ENCODE measurements around the gene FAN1. TPM values are rescaled to one million over a fixed set of nuclear protein-coding genes. Genes with fewer than 3 reads are reported as not detected.

FAN1 gene
- total and polyA plus RNA-seq, 2 of the 13 experiments (the other 11 are each of a cell fraction or from before 2014, with no cell fraction given): 10.8 to 20.1 TPM

DNA sequence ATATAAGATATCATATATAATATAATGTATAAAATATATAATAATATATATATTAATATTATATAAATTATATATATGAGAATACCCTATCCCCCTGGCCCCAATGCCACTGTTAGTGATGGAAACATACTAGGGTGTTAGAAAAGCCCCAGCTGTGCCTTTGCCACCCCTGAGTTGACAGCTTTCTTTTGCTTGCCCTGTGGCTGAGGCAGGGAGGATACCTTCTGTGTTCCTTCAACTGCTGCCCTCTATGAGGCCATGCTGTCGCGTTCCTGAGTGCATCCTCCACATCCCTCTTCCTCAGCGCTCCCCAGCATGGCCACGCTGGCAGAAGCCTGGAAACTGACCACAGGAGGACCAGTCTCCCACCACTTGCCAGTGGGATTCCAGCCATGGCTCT lies 26.3 kb downstream of the FAN1 start:
- Histone ChIP-seq H3K79me2 (ENCODE audit: insufficient read depth, low read length) (no peaks in the 10 kb centered on the region), H3K4me3 (replicated peaks in 1 of 3; ENCODE audit: insufficient read depth in 1 of 3, low read depth in 2 of 3, low read length in 3 of 3) (no peak overlapping the region), H3K4me2 (ENCODE audit: low read depth, low read length) (no peak overlapping the region), H3K27me3 (ENCODE audit: control insufficient read depth in 1 of 2, insufficient read depth in 2 of 2, low read length in 2 of 2) (no peaks in the 10 kb centered on the region), H3K36me3 (replicated peaks in 1 of 2; ENCODE audit: control insufficient read depth in 1 of 2, insufficient read depth in 2 of 2, low read length in 2 of 2) (peaks cover 15 to 45% of the 10 kb centered on the region in 2 experiments), H3K9me3 (ENCODE audit: low read length) (no peaks in the 10 kb centered on the region), H3K4me1 (ENCODE audit: insufficient read depth, low read length) (no peaks in the 10 kb centered on the region), H4K20me1 (ENCODE audit: insufficient read depth, low read length) (no peaks in the 10 kb centered on the region), H3K9ac (ENCODE audit: insufficient read depth, low read depth, low read length) (no peak overlapping the region), H3K27ac (ENCODE audit: extremely low read length, insufficient read depth, low read length) (no peak overlapping the region), H2AFZ (ENCODE audit: low read length) (no peak overlapping the region)
- ChIA-PET POLR2A (no interaction called here), CTCF (ENCODE audit: low intra/inter-chr PET ratio, low total read pairs) (no interaction called here)
- FAIRE-seq (no peak), ATAC-seq (no peak), DNase-seq (ENCODE audit: low spot score) (no peak)
- TF ChIP-seq ATF1 (CRISPR knock-in tag; IDR thresholded peaks at IDR 0.05) (no peak), SSRP1 (CRISPR knock-in tag; IDR thresholded peaks at IDR 0.05) (no peak), SP4 (CRISPR knock-in tag; IDR thresholded peaks at IDR 0.05) (no peak), SP140L (CRISPR knock-in tag; IDR thresholded peaks at IDR 0.05; ENCODE audit: borderline replicate concordance) (no peak), NFE2 (CRISPR knock-in tag; IDR thresholded peaks at IDR 0.05) (no peak)
- in situ Hi-C loops (cut with HindIII; ENCODE audit: extremely low pct_ligation_motif_present, low pct_unique_long_range_greater_than_20kb): no loop called here
- no TSS peak for BruUV-seq (replicated peaks)
- intact Hi-C loops (cut with micrococcal nuclease; ENCODE audit: unreplicated experiment): no loop called here
- 100% methylated on average over 4 of the region's 4 CpGs for WGBS (ENCODE audit: low lambda C conversion rate)

DNA sequence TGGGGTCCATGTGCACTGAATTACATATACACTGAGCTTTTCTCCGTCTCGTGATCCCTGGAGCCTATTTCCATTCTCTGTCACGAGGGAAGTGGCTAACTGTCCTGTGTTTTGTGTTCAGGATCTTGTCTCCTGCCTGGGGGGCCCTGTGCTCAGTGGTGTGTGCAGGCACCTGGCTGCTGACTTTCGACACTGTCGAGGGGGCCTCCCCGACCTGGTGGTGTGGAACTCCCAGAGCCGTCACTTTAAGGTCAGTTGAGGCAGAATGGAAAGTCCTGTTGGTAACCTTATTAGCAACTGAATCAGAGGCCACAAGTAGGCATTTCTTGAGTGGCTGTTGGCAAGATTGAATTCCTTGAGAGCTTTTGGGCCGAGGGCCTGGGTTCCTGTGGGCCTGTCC lies 26.7 kb downstream of the FAN1 start:
- Histone ChIP-seq H3K27ac (ENCODE audit: extremely low read length, insufficient read depth, low read length) (no peak overlapping the region), H3K4me1 (ENCODE audit: insufficient read depth, low read length) (no peaks in the 10 kb centered on the region), H3K27me3 (ENCODE audit: control insufficient read depth in 1 of 2, insufficient read depth in 2 of 2, low read length in 2 of 2) (no peaks in the 10 kb centered on the region), H3K4me2 (ENCODE audit: low read depth, low read length) (no peak overlapping the region), H4K20me1 (ENCODE audit: insufficient read depth, low read length) (no peaks in the 10 kb centered on the region), H3K9me3 (ENCODE audit: low read length) (no peaks in the 10 kb centered on the region), H2AFZ (ENCODE audit: low read length) (no peak overlapping the region), H3K79me2 (ENCODE audit: insufficient read depth, low read length) (no peaks in the 10 kb centered on the region), H3K9ac (ENCODE audit: insufficient read depth, low read depth, low read length) (no peak overlapping the region), H3K36me3 (replicated peaks in 1 of 2; ENCODE audit: control insufficient read depth in 1 of 2, insufficient read depth in 2 of 2, low read length in 2 of 2) (peaks cover 15 to 42% of the 10 kb centered on the region in 2 experiments), H3K4me3 (replicated peaks in 1 of 3; ENCODE audit: insufficient read depth in 1 of 3, low read depth in 2 of 3, low read length in 3 of 3) (no peak overlapping the region)
- no peak for FAIRE-seq
- CTCF ChIA-PET (ENCODE audit: low intra/inter-chr PET ratio, low total read pairs): no interaction called here
- 98% methylated on average over 6 of the region's 8 CpGs for WGBS (ENCODE audit: low lambda C conversion rate)
- in situ Hi-C loops (cut with HindIII; ENCODE audit: extremely low pct_ligation_motif_present, low pct_unique_long_range_greater_than_20kb) (no loop called here), intact Hi-C loops (cut with micrococcal nuclease; ENCODE audit: unreplicated experiment) (no loop called here)
- DNase-seq (ENCODE audit: low spot score): no peak
- POLR2A ChIA-PET: no interaction called here
- no peak for ATAC-seq
- no TSS peak for BruUV-seq (replicated peaks)
- TF ChIP-seq ATM (IDR thresholded peaks at IDR 0.05; ENCODE audit: borderline replicate concordance) (no peak), ZBTB7A (CRISPR knock-in tag; IDR thresholded peaks at IDR 0.05) (no peak), ZNF180 (CRISPR knock-in tag; IDR thresholded peaks at IDR 0.05; ENCODE audit: borderline replicate concordance, low read depth) (no peak), ZNF644 (CRISPR knock-in tag; IDR thresholded peaks at IDR 0.05; ENCODE audit: low read depth) (no peak), SALL2 (CRISPR knock-in tag; IDR thresholded peaks at IDR 0.05) (no peak), CHD2 (IDR thresholded peaks at IDR 0.05; ENCODE audit: low read depth, low read length) (no peak), FOXK2 (IDR thresholded peaks at IDR 0.05) (no peak)
- TF ChIP-seq, protein P1, sequence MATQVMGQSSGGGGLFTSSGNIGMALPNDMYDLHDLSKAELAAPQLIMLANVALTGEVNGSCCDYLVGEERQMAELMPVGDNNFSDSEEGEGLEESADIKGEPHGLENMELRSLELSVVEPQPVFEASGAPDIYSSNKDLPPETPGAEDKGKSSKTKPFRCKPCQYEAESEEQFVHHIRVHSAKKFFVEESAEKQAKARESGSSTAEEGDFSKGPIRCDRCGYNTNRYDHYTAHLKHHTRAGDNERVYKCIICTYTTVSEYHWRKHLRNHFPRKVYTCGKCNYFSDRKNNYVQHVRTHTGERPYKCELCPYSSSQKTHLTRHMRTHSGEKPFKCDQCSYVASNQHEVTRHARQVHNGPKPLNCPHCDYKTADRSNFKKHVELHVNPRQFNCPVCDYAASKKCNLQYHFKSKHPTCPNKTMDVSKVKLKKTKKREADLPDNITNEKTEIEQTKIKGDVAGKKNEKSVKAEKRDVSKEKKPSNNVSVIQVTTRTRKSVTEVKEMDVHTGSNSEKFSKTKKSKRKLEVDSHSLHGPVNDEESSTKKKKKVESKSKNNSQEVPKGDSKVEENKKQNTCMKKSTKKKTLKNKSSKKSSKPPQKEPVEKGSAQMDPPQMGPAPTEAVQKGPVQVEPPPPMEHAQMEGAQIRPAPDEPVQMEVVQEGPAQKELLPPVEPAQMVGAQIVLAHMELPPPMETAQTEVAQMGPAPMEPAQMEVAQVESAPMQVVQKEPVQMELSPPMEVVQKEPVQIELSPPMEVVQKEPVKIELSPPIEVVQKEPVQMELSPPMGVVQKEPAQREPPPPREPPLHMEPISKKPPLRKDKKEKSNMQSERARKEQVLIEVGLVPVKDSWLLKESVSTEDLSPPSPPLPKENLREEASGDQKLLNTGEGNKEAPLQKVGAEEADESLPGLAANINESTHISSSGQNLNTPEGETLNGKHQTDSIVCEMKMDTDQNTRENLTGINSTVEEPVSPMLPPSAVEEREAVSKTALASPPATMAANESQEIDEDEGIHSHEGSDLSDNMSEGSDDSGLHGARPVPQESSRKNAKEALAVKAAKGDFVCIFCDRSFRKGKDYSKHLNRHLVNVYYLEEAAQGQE (IDR thresholded peaks at IDR 0.05; ENCODE audit: borderline replicate concordance in 1 of 2, low read depth in 1 of 2, low read length in 2 of 2): no peak
- TF ChIP-seq, protein P2, sequence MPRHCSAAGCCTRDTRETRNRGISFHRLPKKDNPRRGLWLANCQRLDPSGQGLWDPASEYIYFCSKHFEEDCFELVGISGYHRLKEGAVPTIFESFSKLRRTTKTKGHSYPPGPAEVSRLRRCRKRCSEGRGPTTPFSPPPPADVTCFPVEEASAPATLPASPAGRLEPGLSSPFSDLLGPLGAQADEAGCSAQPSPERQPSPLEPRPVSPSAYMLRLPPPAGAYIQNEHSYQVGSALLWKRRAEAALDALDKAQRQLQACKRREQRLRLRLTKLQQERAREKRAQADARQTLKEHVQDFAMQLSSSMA (CRISPR knock-in tag; IDR thresholded peaks at IDR 0.05): no peak
- TF ChIP-seq, protein P3, sequence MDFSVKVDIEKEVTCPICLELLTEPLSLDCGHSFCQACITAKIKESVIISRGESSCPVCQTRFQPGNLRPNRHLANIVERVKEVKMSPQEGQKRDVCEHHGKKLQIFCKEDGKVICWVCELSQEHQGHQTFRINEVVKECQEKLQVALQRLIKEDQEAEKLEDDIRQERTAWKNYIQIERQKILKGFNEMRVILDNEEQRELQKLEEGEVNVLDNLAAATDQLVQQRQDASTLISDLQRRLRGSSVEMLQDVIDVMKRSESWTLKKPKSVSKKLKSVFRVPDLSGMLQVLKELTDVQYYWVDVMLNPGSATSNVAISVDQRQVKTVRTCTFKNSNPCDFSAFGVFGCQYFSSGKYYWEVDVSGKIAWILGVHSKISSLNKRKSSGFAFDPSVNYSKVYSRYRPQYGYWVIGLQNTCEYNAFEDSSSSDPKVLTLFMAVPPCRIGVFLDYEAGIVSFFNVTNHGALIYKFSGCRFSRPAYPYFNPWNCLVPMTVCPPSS (IDR thresholded peaks at IDR 0.05): no peak
